ENCODE data around the gene USP17L17.
"Not testable (repeated sequence)": the region's sequence is repeated elsewhere in the genome, so short reads cannot be mapped to it uniquely, and the experiment has no call there.

The USP17L17 gene

GRCh38 chr4:9253078-9253477 lies 9.4 kb downstream of the USP17L17 start, which contains the start of gene USP17L19:
USP17L19 (plus strand) TSS chr4:9253378; CDS start chr4:9253378, 0 bp downstream.
- not testable (repeated sequence) for H3K9me3 ChIP-seq (ENCODE audit: control insufficient read depth, insufficient read depth, low read length); DNase-seq (ENCODE audit: low read depth, low spot score); H3K4me1 ChIP-seq (ENCODE audit: control insufficient read depth, insufficient read depth, low read length); H3K36me3 ChIP-seq (ENCODE audit: control insufficient read depth, insufficient read depth, low read length); H3K27me3 ChIP-seq (ENCODE audit: control insufficient read depth, insufficient read depth, low read length); H3K27ac ChIP-seq (ENCODE audit: low read length); H3K4me3 ChIP-seq (ENCODE audit: low read length)
- no CpG with 5 or more reads among the region's 13 CpGs for WGBS (ENCODE audit: insufficient coverage, insufficient read length)

GRCh38 chr4:9257824-9258223 lies 14.1 kb downstream of the USP17L17 start, which contains the start of gene USP17L20:
USP17L20 (plus strand) TSS chr4:9258124; CDS start chr4:9258124, 0 bp downstream.
- not testable (repeated sequence) for H3K4me1 ChIP-seq (ENCODE audit: control insufficient read depth, insufficient read depth, low read length); DNase-seq (ENCODE audit: low read depth, low spot score); H3K9me3 ChIP-seq (ENCODE audit: control insufficient read depth, insufficient read depth, low read length); H3K36me3 ChIP-seq (ENCODE audit: control insufficient read depth, insufficient read depth, low read length); H3K27me3 ChIP-seq (ENCODE audit: control insufficient read depth, insufficient read depth, low read length); H3K4me3 ChIP-seq (ENCODE audit: low read length); H3K27ac ChIP-seq (ENCODE audit: low read length)
- no CpG with 5 or more reads among the region's 15 CpGs for WGBS (ENCODE audit: insufficient coverage, insufficient read length)

GRCh38 chr4:9262572-9262971 lies 18.9 kb downstream of the USP17L17 start, which contains the start of gene USP17L21:
USP17L21 (plus strand) TSS chr4:9262872; CDS start chr4:9262872, 0 bp downstream.
- no CpG with 5 or more reads among the region's 13 CpGs for WGBS (ENCODE audit: insufficient coverage, insufficient read length)
- H3K36me3 ChIP-seq (ENCODE audit: control insufficient read depth, insufficient read depth, low read length) = not testable (repeated sequence)

GRCh38 chr4:9267319-9267718 lies 23.6 kb downstream of the USP17L17 start, which contains the start of gene USP17L22:
USP17L22 (plus strand) TSS chr4:9267619; CDS start chr4:9267619, 0 bp downstream.
- DNase-seq (ENCODE audit: low read depth, low spot score); H3K9me3 ChIP-seq (ENCODE audit: control insufficient read depth, insufficient read depth, low read length); H3K27me3 ChIP-seq (ENCODE audit: control insufficient read depth, insufficient read depth, low read length); H3K36me3 ChIP-seq (ENCODE audit: control insufficient read depth, insufficient read depth, low read length); H3K4me3 ChIP-seq (ENCODE audit: low read length); H3K27ac ChIP-seq (ENCODE audit: low read length); H3K4me1 ChIP-seq (ENCODE audit: control insufficient read depth, insufficient read depth, low read length): not testable (repeated sequence)
- no CpG with 5 or more reads among the region's 15 CpGs for WGBS (ENCODE audit: insufficient coverage, insufficient read length)

More at GRCh38 chr4:9262572-9262971, 18.9 kb downstream of the USP17L17 start, which contains the start of gene USP17L21:
- H3K9me3 ChIP-seq (ENCODE audit: control insufficient read depth, insufficient read depth, low read length); DNase-seq (ENCODE audit: low read depth, low spot score); H3K4me3 ChIP-seq (ENCODE audit: low read length); H3K27me3 ChIP-seq (ENCODE audit: control insufficient read depth, insufficient read depth, low read length); H3K27ac ChIP-seq (ENCODE audit: low read length); H3K4me1 ChIP-seq (ENCODE audit: control insufficient read depth, insufficient read depth, low read length): not testable (repeated sequence)

GRCh38 chr4:9271719-9272118 lies 28.0 kb downstream of the USP17L17 start:
- not testable (repeated sequence) for DNase-seq (ENCODE audit: low read depth, low spot score); H3K27me3 ChIP-seq (ENCODE audit: control insufficient read depth, insufficient read depth, low read length); H3K4me3 ChIP-seq (ENCODE audit: low read length); H3K27ac ChIP-seq (ENCODE audit: low read length); H3K4me1 ChIP-seq (ENCODE audit: control insufficient read depth, insufficient read depth, low read length); H3K9me3 ChIP-seq (ENCODE audit: control insufficient read depth, insufficient read depth, low read length); H3K36me3 ChIP-seq (ENCODE audit: control insufficient read depth, insufficient read depth, low read length)
- WGBS (ENCODE audit: insufficient coverage, insufficient read length) = 100% methylated on average over 3 of the region's 10 CpGs

Data from iPS DF 6.9 (cell line).